HS-5 (cell line): ENCODE measurements around the gene HCLS1.
"Not testable (repeated sequence)": the region's sequence is repeated elsewhere in the genome, so short reads cannot be mapped to it uniquely, and the experiment has no call there.

Experiments
- DNase-seq: peaks from one replicate; pipeline ENCODE4 v3.0.0-alpha.2; 2012; ENCODE audit warnings: low read depth

HCLS1 gene, protein sequence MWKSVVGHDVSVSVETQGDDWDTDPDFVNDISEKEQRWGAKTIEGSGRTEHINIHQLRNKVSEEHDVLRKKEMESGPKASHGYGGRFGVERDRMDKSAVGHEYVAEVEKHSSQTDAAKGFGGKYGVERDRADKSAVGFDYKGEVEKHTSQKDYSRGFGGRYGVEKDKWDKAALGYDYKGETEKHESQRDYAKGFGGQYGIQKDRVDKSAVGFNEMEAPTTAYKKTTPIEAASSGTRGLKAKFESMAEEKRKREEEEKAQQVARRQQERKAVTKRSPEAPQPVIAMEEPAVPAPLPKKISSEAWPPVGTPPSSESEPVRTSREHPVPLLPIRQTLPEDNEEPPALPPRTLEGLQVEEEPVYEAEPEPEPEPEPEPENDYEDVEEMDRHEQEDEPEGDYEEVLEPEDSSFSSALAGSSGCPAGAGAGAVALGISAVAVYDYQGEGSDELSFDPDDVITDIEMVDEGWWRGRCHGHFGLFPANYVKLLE

GRCh38 chr3:121660356-121661171 is at the start of gene HCLS1:
HCLS1 (minus strand) TSS chr3:121660903; CDS start chr3:121658347, 2,556 bp downstream.
- no peak for DNase-seq

GRCh38 chr3:121710347-121710746 is 49.6 kb upstream of the HCLS1 start:
- no peak for DNase-seq

GRCh38 chr3:121707531-121708273 is 47.0 kb upstream of the HCLS1 start:
- DNase-seq, result no peak

- no peak for DNase-seq
Measured at GRCh38 chr3:121705541-121705940, 44.8 kb upstream of the HCLS1 start.

DNA sequence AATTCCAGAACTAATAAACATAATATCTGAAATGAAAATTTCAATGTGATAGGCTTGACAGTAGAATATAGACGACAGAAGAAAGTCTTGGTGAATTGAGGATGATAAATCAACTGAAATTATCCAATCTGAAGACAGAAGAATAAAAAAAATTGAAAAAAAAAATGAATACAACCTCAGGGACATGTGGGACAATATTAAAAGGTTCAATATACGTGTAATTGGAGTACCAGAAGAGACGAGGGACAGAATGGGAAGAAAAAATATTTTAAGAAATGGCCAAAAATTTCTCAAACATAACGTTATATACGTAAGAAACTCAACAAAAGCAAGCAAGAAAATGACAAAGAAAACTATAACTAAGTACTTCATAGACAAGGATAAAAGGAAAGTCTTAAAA is 43.3 kb upstream of the HCLS1 start:
- no peak for DNase-seq

GRCh38 chr3:121698901-121699300 is 38.2 kb upstream of the HCLS1 start:
- DNase-seq, result no peak

GRCh38 chr3:121698476-121698875 is 37.8 kb upstream of the HCLS1 start:
- no peak for DNase-seq

- DNase-seq, result no peak
Measured at GRCh38 chr3:121696186-121696585, 35.5 kb upstream of the HCLS1 start.

- DNase-seq, result no peak
Measured at GRCh38 chr3:121692010-121692699, 31.5 kb upstream of the HCLS1 start.

- no peak for DNase-seq
Measured at GRCh38 chr3:121690777-121691405, 30.2 kb upstream of the HCLS1 start.

DNA sequence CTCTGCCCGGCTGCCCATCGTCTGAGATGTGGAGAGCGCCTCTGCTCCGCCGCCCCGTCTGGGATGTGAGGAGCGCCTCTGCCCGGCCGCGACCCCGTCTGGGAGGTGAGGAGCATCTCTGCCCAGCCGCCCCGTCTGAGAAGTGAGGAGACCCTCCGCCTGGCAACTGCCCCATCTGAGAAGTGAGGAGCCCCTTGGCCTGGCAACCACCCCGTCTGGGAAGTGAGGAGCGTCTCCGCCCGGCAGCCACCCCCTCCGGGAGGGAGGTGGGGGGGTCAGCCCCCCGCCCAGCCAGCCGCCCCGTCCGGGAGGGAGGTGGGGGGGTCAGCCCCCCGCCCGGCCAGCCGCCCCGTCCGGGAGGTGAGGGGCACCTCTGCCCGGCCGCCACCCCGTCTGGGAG is 28.0 kb upstream of the HCLS1 start:
- DNase-seq, result not testable (repeated sequence)

- no peak for DNase-seq
Measured at GRCh38 chr3:121681792-121682191, 21.1 kb upstream of the HCLS1 start.

DNA sequence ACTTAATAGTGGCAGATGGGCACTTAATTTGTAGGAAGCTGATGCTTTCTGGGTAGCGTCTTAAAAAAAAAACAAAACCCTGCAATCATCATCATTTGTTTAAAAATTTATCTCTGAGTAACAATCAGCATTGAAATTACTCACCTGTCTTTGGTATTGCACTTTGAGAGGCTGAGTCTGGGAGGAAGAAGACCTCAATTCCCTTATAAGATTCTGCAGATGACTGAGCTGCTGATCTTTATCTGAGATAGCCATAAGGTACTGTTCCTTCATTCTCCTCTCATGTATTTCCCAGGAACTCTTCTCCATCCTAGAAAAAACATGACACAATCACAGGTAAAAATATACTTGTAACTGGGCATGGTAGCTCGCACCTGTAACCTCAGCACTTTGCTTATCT is 16.4 kb upstream of the HCLS1 start:
- no peak for DNase-seq

- DNase-seq, result no peak
Measured at GRCh38 chr3:121670676-121671075, 10.0 kb upstream of the HCLS1 start.

DNA sequence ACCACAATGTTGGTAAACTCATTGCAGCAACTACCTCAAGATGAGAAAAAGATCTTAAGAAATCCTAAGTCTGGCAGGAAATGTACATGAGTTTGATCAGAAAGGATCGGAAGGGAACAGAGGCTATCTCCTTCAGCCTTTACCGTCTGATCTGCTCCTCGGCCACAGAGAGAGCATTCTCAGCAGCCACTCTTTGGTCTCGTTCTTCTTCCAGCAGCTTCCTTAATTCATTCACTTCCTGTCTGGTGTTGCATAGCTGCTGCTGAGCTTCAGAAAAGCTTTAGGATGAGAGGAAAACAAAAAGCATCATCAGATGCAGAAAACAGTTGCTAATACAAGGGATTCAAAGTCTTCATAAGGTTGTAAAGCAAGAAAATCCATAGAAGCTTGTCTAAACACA is 6.6 kb upstream of the HCLS1 start:
- no peak for DNase-seq

- DNase-seq, result no peak
Measured at GRCh38 chr3:121665488-121665887, 4.8 kb upstream of the HCLS1 start.

- no peak for DNase-seq
Measured at GRCh38 chr3:121663171-121663847, 2.6 kb upstream of the HCLS1 start.

DNA sequence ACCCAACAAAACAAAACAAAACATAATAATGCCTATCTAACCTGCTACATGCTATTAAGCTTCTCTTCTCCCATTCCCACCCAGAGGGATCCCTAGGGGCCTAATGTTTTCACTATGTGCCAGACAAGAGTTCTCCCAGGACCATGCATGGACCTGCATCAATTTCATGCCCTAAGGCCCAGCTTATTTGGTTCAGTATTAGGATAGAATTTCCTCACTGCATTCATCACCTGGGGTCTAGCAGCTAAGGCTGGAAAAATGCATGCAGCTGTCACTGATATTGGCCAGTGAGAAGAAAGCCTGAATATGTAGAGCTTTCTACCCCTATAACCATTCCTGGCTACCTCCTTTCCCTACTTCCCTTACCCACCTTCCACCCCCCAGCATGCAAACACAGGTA is 2.0 kb upstream of the HCLS1 start:
- no peak for DNase-seq

GRCh38 chr3:121661376-121661775 is 673 bp upstream of the HCLS1 start:
- no peak for DNase-seq

DNA sequence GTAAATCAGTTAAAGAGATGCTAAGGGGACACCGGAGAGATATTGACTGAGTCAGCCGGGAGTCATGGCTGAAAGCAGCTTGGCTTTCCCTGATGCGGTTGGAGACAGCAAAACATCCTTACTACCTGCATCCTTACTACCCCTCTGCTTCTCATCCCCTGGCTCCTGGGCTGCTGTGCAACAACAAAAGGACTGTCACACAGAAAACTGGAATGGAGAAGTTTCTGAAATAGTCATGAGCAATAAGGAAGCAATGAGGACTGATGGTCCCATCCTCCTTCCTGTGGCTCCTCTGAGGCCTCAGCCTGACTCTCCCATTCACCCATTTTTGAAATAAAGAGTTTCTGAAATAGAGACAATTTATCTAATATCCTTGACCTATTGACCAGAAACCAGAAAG is 1.1 kb downstream of the HCLS1 start:
- no peak for DNase-seq
